NCI-H2171 (cell line): ENCODE results near the gene MOV10L1.

ENCODE experiments used
- DNase-seq: peaks from one replicate; lab custom pipeline; 2025; lab: John Stamatoyannopoulos, UW

MOV10L1 gene

GRCh38 chr22:50089682-50090411, at the start of gene MOV10L1:
Gene MOV10L1 (plus strand): TSS chr22:50090006. CDS start chr22:50090089, 83 bp downstream.
- DNase-seq, result no peak

- no peak for DNase-seq
Measured at GRCh38 chr22:50040717-50041116, 49.1 kb upstream of the MOV10L1 start.

GRCh38 chr22:50041361-50042065, 48.3 kb upstream of the MOV10L1 start:
- DNase-seq, result no peak

GRCh38 chr22:50044485-50045118, 45.2 kb upstream of the MOV10L1 start:
- DNase-seq, result no peak

- no peak for DNase-seq
Measured at GRCh38 chr22:50045211-50046018, 44.4 kb upstream of the MOV10L1 start.

GRCh38 chr22:50046019-50046415, 43.8 kb upstream of the MOV10L1 start:
- DNase-seq, result no peak

GRCh38 chr22:50046481-50047245, 43.1 kb upstream of the MOV10L1 start:
- no peak for DNase-seq

- DNase-seq, result no peak
Measured at GRCh38 chr22:50047346-50047745, 42.5 kb upstream of the MOV10L1 start.

- DNase-seq, result no peak
Measured at GRCh38 chr22:50048061-50048765, 41.6 kb upstream of the MOV10L1 start.

GRCh38 chr22:50048836-50049235, 41.0 kb upstream of the MOV10L1 start:
- no peak for DNase-seq

GRCh38 chr22:50049299-50050195, 40.3 kb upstream of the MOV10L1 start:
- DNase-seq, result no peak

GRCh38 chr22:50051930-50052329, 37.9 kb upstream of the MOV10L1 start:
- no peak for DNase-seq

GRCh38 chr22:50053861-50054260, 35.9 kb upstream of the MOV10L1 start:
- no peak for DNase-seq

- DNase-seq, result no peak
Measured at GRCh38 chr22:50056214-50056972, 33.4 kb upstream of the MOV10L1 start.

GRCh38 chr22:50057278-50058060, 32.3 kb upstream of the MOV10L1 start:
- DNase-seq, result no peak

GRCh38 chr22:50058061-50058905, 31.5 kb upstream of the MOV10L1 start, which contains the start of gene TTLL8:
Gene TTLL8 (minus strand): TSS chr22:50058298.
- DNase-seq, result no peak
